Fibroblast of the conjunctiva (primary cell): ENCODE data around the gene ANKRD18B.
"Not testable (repeated sequence)": the region's sequence is repeated elsewhere in the genome, so short reads cannot be mapped to it uniquely, and the experiment has no call there.

Experiments
- DNase-seq: peaks from one replicate; pipeline ENCODE4 v3.0.0-alpha.2; 2010; ENCODE audit warnings: low read depth

Gene ANKRD18B

DNA sequence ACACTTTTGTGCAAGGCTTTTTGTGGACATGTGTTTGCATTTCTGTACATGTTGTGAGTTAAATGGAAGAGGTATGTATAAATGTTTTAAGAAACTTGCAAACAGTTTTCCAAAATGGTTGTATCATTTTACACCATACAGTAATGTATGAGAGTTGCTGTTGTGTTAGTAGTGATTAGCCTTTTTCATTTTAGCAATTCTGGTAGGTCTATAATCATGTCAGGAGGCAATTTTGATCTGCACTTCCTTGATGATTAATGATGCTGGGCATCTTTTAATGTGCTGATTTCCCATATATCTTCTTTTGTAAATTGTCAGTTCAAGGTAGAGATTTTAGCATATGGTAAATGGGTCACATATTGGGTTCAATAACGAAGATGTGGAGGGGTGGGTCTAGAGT is 87.3 kb downstream of the ANKRD18B start:
- no peak for DNase-seq

DNA sequence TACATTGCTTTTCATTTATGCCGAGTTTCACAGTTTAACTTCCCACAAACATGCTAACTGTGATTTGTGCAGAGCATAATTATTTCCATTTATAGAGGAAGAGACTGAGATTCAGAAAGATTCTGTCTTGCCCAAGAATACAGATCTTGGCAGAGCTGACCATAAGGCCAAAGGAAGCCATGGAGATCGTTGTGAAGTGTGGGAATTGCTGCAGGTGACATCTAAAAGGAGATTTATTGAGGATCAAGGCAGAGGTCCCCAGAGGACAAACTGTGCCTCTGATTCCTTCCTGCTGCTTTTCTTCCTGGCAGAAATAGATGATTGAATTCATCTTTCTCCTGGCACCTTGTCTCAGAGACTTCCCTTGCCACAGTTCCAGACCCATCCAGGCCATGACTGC is 88.4 kb downstream of the ANKRD18B start:
- DNase-seq, result not testable (repeated sequence)

DNA sequence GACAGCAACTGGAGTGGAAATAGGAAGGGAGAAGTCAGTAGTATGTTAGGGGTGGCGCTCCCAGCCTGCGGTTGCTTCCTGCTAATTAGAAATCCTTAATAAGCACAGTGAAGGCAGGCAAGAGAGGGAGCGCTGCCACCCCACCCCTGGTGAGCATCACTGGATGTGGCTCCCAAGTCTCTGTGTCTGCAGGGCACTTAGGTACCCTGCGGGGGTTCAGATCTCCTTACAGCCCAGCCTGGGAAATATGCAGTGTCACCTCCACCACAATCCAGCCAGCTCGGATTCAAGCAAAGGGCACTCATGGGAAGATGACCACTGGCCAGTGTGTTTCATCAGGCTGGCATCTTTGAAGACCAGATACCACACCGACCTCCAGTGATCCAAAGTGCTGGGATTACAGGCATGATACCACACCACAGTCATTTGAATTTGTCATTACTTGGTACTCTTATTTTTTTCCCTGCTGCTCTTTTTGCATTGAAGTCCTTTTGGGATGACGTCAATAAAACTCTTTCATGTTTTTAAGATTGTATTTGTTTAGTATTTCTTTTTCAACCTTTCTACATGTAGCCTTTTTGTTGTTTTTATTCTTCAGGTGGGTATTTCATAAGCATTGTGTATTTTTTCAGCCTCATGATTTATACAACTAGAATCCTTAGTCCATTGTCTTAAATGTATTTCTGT is 90.1 kb downstream of the ANKRD18B start:
- no peak for DNase-seq

DNA sequence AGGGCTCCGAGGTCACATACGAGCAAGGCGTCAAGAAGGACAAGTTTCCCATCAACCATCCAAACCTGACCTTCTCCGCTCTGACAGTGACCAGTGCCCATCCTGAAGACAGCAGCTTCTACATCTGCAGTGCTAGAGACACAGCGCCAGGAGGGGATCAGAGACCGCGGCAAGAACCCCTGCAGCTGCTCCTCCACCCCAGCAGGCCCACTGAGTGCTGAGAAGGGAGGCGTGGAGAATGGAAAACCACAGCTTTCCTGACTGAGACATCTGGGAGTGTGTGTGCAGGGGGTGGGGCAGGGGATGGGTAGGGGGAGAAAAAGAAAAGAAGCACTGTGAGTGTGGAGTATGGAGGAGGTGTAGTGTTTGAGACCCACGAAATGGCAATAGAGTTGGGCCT is 94.3 kb downstream of the ANKRD18B start:
- not testable (repeated sequence) for DNase-seq

DNA sequence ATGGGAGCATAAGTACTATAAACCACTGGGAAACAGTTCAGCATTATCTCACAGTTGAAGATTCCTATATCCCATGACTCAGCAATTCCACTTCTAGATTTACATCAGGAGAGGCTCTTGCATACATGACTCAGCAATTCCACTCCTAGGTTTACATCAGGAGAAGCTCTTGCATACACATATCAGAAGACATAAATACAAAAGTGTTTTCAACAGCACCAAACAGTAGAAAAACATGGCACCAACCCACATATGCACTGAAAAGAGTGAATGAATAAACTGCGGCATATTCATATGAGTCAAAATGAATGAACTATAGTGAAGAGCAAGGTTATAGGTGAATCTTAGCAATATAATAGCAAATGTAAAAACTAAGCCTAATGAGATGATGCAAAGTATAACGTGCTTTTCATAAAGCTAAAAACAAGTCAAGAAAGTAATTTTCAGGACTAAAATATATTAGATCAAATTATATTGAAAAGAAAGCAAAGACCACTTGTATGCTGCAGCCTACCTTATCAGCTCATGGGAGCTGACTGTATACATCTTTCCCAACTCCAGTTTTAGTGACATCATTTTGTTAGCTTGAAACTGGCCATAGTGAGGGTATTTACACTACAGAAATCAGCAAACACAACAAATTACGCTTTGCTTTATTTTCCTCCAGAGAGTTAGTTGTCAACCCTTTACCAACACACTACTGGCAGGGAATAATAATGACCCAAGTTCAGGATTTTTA is 95.8 kb downstream of the ANKRD18B start:
- peak; percentile 88 for DNase-seq

DNA sequence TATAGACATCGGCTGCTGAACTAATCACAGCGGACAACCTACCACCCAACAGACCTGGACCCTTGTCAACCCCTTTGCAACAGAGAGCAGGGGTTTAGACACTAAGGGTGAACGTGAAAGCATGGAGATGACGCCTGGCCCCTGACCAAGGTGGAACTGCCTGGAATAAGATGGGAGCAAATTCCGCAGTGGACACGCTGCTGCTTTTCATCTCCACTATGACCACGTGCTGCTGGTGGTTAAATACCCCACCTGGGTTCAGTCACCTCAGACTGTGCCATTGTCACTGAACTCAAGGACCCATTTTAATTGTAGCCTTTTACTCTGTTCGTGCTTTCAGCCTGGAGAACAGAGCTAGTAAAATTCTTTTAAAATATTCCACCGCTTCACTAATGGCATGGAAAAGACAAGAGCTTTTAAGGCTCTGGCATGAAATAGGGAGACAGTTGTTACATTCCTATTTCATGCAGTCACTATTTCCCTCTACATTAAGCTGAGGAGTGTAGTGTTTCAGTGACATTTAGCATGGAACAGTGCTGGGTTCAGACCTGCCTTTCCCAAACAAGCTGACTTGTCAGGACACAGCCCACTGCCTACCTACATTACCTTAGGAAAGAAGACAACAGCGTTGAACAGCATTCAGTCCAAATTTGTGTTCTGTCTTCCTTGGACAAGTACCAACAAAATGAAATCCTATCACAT is 96.8 kb downstream of the ANKRD18B start:
- DNase-seq, result peak; percentile 55
